Caco-2 (cell line): Measurements from ENCODE around the gene OPA1. TPM values are rescaled to one million over a fixed set of nuclear protein-coding genes. Genes with fewer than 3 reads are reported as not detected.

Experiments used
- BruUV-seq: library from RNA; stranded (reverse); fragments of 400-500 nt; replicated peaks from 2 replicates; lab custom pipeline; 2021; lab: Mats Ljungman, UMichigan
- CTCF ChIA-PET: fragments of 300-600 bp; sonication (Branson Sonifier 250); formaldehyde crosslinking; loops from one replicate; lab custom pipeline; 2022; ENCODE audit warnings: antibody characterized with exemption; lab: Charles Lee
- POLR2A ChIA-PET: fragments of 300-600 bp; sonication (Branson Sonifier 250); formaldehyde crosslinking; loops from one replicate; lab custom pipeline; 2022; ENCODE audit warnings: antibody characterized with exemption; lab: Charles Lee
- DNase-seq, 2 experiments: peaks; one replicate each; pipeline versions ENCODE4 v3.0.0 to v3.0.0-alpha.2; 2020 to 2022
- H3K27me3 ChIP-seq: replicated peaks from 2 replicates; pipeline ENCODE4 v1.6.0; 2011; ENCODE audit warnings: low read length; ENCODE audit not compliant: control insufficient read depth, insufficient read depth
- H3K36me3 ChIP-seq: 2 replicates; pipeline ENCODE4 v1.5.1; 2011; ENCODE audit warnings: low read length; ENCODE audit not compliant: control insufficient read depth, insufficient read depth
- H3K4me1 ChIP-seq: fragments of 250-450 bp; sonication (Bioruptor Pico); 2 replicates; pipeline ENCODE4 v1.5.1; 2020; ENCODE audit warnings: mild to moderate bottlenecking
- H3K4me3 ChIP-seq: 2 replicates; pipeline ENCODE4 v1.5.1; 2011; ENCODE audit warnings: low read depth, mild to moderate bottlenecking, control low read depth, low read length
- H3K9me3 ChIP-seq: fragments of 250-450 bp; sonication (Bioruptor Pico); 2 replicates; pipeline ENCODE4 v1.5.1; 2020; ENCODE audit warnings: mild to moderate bottlenecking, moderate library complexity
- H3K27ac Mint-ChIP-seq: one replicate; pipeline ENCODE4 v1.8.0; 2022; ENCODE audit warnings: mixed read lengths; ENCODE audit not compliant: unreplicated experiment
- H3K27me3 Mint-ChIP-seq: one replicate; pipeline ENCODE4 v1.8.0; 2022; ENCODE audit warnings: mixed read lengths; ENCODE audit not compliant: insufficient read depth, unreplicated experiment
- H3K36me3 Mint-ChIP-seq: one replicate; pipeline ENCODE4 v1.8.0; 2022; ENCODE audit warnings: mild to moderate bottlenecking, mixed read lengths; ENCODE audit not compliant: insufficient read depth, unreplicated experiment
- H3K4me1 Mint-ChIP-seq: one replicate; pipeline ENCODE4 v1.8.0; 2022; ENCODE audit warnings: low read depth, mixed read lengths; ENCODE audit not compliant: unreplicated experiment
- H3K4me3 Mint-ChIP-seq: one replicate; pipeline ENCODE4 v1.8.0; 2022; ENCODE audit warnings: mild to moderate bottlenecking, moderate library complexity, mixed read lengths; ENCODE audit not compliant: unreplicated experiment
- H3K9me3 Mint-ChIP-seq: one replicate; pipeline ENCODE4 v1.8.0; 2022; ENCODE audit warnings: mixed read lengths; ENCODE audit not compliant: unreplicated experiment
- CTCF ChIP-seq, 2 experiments: fragments of 200-600 bp in 1 of 2; IDR thresholded peaks; 1 replicate in 1 of 2; 2 replicates in 1 of 2; pipeline versions ENCODE4 v1.5.1 to v1.8.0; 2011 to 2022; ENCODE audit warnings: antibody characterized with exemption in 1 of 2, control low read depth in 1 of 2, inconsistent platforms in 1 of 2, low read depth in 1 of 2, low read length in 1 of 2, mild to moderate bottlenecking in 1 of 2, moderate library complexity in 1 of 2; ENCODE audit not compliant: insufficient read depth in 1 of 2, severe bottlenecking in 1 of 2, unreplicated experiment in 1 of 2
- intact Hi-C: fragments of 100-400 bp; cut with micrococcal nuclease; formaldehyde crosslinking; loops from one replicate; pipeline ENCODE4 v1.10.0; 2022; ENCODE audit not compliant: unreplicated experiment
- total RNA-seq: library from RNA; stranded (reverse); gene quantifications from 2 replicates; pipeline ENCODE4 v1.2.3, GENCODE V29; 2022

Gene OPA1
- total RNA-seq, 1 experiment from 2014 or later = 61.4 TPM

- peaks cover 44% of the 10 kb centered on the region for H3K36me3 Mint-ChIP-seq
- Histone ChIP-seq H3K4me3 (no peak overlapping the region), H3K4me1 (no peaks in the 10 kb centered on the region), H3K9me3 (no peaks in the 10 kb centered on the region), H3K36me3 (no peaks in the 10 kb centered on the region), H3K27me3 (no peaks in the 10 kb centered on the region)
- no peaks in the 10 kb centered on the region for H3K9me3 Mint-ChIP-seq
- POLR2A ChIA-PET = no interaction called here
- CTCF ChIA-PET = no interaction called here
- H3K27me3 Mint-ChIP-seq = no peaks in the 10 kb centered on the region
- BruUV-seq = no TSS peak
- TF ChIP-seq CTCF (IDR thresholded peaks at IDR 0.05; ENCODE audit: insufficient read depth in 1 of 2, low read depth in 1 of 2, low read length in 1 of 2, severe bottlenecking in 1 of 2, unreplicated experiment in 1 of 2) = no peak
- intact Hi-C loops = no loop called here
- no peak overlapping the region for H3K27ac Mint-ChIP-seq
- no peak overlapping the region for H3K4me3 Mint-ChIP-seq
- H3K4me1 Mint-ChIP-seq = no peaks in the 10 kb centered on the region
- DNase-seq = no peak
Measured at GRCh38 chr3:193648542-193649076, 55.6 kb downstream of the OPA1 start.

GRCh38 chr3:193650585-193650984, 57.6 kb downstream of the OPA1 start:
- Histone ChIP-seq H3K36me3 (no peaks in the 10 kb centered on the region), H3K9me3 (no peaks in the 10 kb centered on the region), H3K4me1 (no peaks in the 10 kb centered on the region), H3K27me3 (no peaks in the 10 kb centered on the region), H3K4me3 (no peak overlapping the region)
- H3K27me3 Mint-ChIP-seq = no peaks in the 10 kb centered on the region
- DNase-seq = no peak
- no peaks in the 10 kb centered on the region for H3K4me1 Mint-ChIP-seq
- intact Hi-C loops = no loop called here
- H3K36me3 Mint-ChIP-seq = peaks cover 29% of the 10 kb centered on the region
- H3K9me3 Mint-ChIP-seq = no peaks in the 10 kb centered on the region
- ChIA-PET CTCF (no interaction called here), POLR2A (no interaction called here)
- BruUV-seq = no TSS peak
- no peak for TF ChIP-seq CTCF (IDR thresholded peaks at IDR 0.05; ENCODE audit: insufficient read depth in 1 of 2, low read depth in 1 of 2, low read length in 1 of 2, severe bottlenecking in 1 of 2, unreplicated experiment in 1 of 2)
- H3K4me3 Mint-ChIP-seq = no peak overlapping the region
- no peak overlapping the region for H3K27ac Mint-ChIP-seq

- no peaks in the 10 kb centered on the region for H3K36me3 ChIP-seq
- no peak overlapping the region for H3K27ac Mint-ChIP-seq
Measured at GRCh38 chr3:193655831-193656433, 62.9 kb downstream of the OPA1 start.

More at GRCh38 chr3:193655831-193656433, 62.9 kb downstream of the OPA1 start:
- H3K4me3 ChIP-seq = no peak overlapping the region
- DNase-seq = no peak
- Mint-ChIP-seq H3K4me3 (no peak overlapping the region), H3K4me1 (no peaks in the 10 kb centered on the region), H3K36me3 (peaks cover 50% of the 10 kb centered on the region), H3K9me3 (no peaks in the 10 kb centered on the region), H3K27me3 (no peaks in the 10 kb centered on the region)
- intact Hi-C loops = no loop called here
- POLR2A ChIA-PET = no interaction called here
- no TSS peak for BruUV-seq
- CTCF ChIA-PET = interaction anchor here (0.6 kb wide), 1 partner anchor 659 kb away, joined by 3 read pairs; no protein-coding TSS in a partner anchor
- H3K27me3 ChIP-seq = no peaks in the 10 kb centered on the region
- no peak for TF ChIP-seq CTCF (IDR thresholded peaks at IDR 0.05; ENCODE audit: insufficient read depth in 1 of 2, low read depth in 1 of 2, low read length in 1 of 2, severe bottlenecking in 1 of 2, unreplicated experiment in 1 of 2)
- no peaks in the 10 kb centered on the region for H3K9me3 ChIP-seq
- H3K4me1 ChIP-seq = no peaks in the 10 kb centered on the region
